Vagina (tissue), 2 donors: ENCODE data around the gene OR8U1.

Experiments
- POLR2A ChIP-seq, 2 donors: fragments of 450-650 bp; IDR thresholded peaks; one replicate each; pipeline ENCODE4 v1.6.1; 2017; ENCODE audit warnings: antibody characterized with exemption in 2 of 2, mild to moderate bottlenecking in 2 of 2, moderate library complexity in 2 of 2
- POLR2AphosphoS5 ChIP-seq, 2 donors: sonication (generic); formaldehyde crosslinking; IDR thresholded peaks; one replicate each; pipeline ENCODE4 v1.9.0; 2017; ENCODE audit warnings: antibody characterized with exemption in 2 of 2, mild to moderate bottlenecking in 2 of 2, low read depth in 1 of 2; ENCODE audit not compliant: insufficient read depth in 1 of 2
- TF ChIP-seq, protein P1 (sequence below), 3 experiments: fragments of 450-650 bp in 2 of 3; fragments of 200-600 bp in 1 of 3; sonication (generic) in 1 of 3; IDR thresholded peaks; one replicate each; pipeline ENCODE4 v1.5.1; 2017 to 2019; ENCODE audit warnings: antibody characterized with exemption in 3 of 3, mild to moderate bottlenecking in 2 of 3, moderate library complexity in 2 of 3

DNA sequence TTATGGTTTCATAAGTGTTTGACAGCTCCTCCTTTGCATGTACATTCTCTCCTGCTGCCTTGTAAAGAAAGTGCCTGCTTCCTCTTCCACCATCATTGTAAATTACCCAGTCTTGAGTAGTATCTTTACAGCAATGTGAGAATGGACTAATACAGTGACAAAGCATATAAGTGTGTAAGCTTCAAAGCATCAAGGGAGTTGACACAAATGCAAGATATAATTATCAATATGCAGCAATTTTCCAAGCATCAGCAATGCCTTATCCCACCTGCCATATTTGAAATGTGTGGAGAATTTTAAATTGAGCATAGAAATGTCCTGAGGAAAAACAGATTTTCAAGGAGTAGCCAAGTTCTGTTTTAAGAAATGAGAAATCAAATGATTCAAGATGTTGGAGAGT lies 35.4 kb downstream of the OR8U1 start:
- TF ChIP-seq, protein P1, sequence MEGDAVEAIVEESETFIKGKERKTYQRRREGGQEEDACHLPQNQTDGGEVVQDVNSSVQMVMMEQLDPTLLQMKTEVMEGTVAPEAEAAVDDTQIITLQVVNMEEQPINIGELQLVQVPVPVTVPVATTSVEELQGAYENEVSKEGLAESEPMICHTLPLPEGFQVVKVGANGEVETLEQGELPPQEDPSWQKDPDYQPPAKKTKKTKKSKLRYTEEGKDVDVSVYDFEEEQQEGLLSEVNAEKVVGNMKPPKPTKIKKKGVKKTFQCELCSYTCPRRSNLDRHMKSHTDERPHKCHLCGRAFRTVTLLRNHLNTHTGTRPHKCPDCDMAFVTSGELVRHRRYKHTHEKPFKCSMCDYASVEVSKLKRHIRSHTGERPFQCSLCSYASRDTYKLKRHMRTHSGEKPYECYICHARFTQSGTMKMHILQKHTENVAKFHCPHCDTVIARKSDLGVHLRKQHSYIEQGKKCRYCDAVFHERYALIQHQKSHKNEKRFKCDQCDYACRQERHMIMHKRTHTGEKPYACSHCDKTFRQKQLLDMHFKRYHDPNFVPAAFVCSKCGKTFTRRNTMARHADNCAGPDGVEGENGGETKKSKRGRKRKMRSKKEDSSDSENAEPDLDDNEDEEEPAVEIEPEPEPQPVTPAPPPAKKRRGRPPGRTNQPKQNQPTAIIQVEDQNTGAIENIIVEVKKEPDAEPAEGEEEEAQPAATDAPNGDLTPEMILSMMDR (IDR thresholded peaks at IDR 0.05): no peak
- TF ChIP-seq POLR2AphosphoS5 (IDR thresholded peaks at IDR 0.05; ENCODE audit: insufficient read depth in 1 of 2, low read depth in 1 of 2): no peak
- TF ChIP-seq POLR2A (IDR thresholded peaks at IDR 0.05): no peak
